Calu3 (cell line): ENCODE results near the gene CFAP69. TPM values are rescaled to one million over a fixed set of nuclear protein-coding genes. Genes with fewer than 3 reads are reported as not detected.

Experiments
- BruUV-seq: library from RNA; stranded (reverse); fragments of 400-500 nt; replicated peaks from 2 replicates; lab custom pipeline; 2021; lab: Mats Ljungman, UMichigan
- CTCF ChIA-PET: fragments of 300-600 bp; sonication (Branson Sonifier 250); formaldehyde crosslinking; loops from one replicate; lab custom pipeline; 2022; ENCODE audit warnings: antibody characterized with exemption; lab: Charles Lee
- DNase-seq: peaks from one replicate; pipeline ENCODE4 v3.0.0; 2022
- H3K27ac Mint-ChIP-seq: one replicate; pipeline ENCODE4 v1.8.0; 2022; ENCODE audit warnings: mixed read lengths; ENCODE audit not compliant: unreplicated experiment
- H3K27me3 Mint-ChIP-seq: one replicate; pipeline ENCODE4 v1.8.0; 2022; ENCODE audit warnings: mixed read lengths; ENCODE audit not compliant: unreplicated experiment
- H3K36me3 Mint-ChIP-seq: one replicate; pipeline ENCODE4 v1.8.0; 2022; ENCODE audit warnings: mild to moderate bottlenecking, moderate library complexity, mixed read lengths; ENCODE audit not compliant: insufficient read depth, unreplicated experiment
- H3K4me1 Mint-ChIP-seq: one replicate; pipeline ENCODE4 v1.8.0; 2022; ENCODE audit warnings: mild to moderate bottlenecking, low read depth, mixed read lengths; ENCODE audit not compliant: unreplicated experiment
- H3K4me3 Mint-ChIP-seq: one replicate; pipeline ENCODE4 v1.8.0; 2022; ENCODE audit warnings: mild to moderate bottlenecking, low read depth, moderate library complexity, mixed read lengths; ENCODE audit not compliant: unreplicated experiment
- H3K9me3 Mint-ChIP-seq: one replicate; pipeline ENCODE4 v1.8.0; 2022; ENCODE audit warnings: low read depth, mixed read lengths; ENCODE audit not compliant: unreplicated experiment
- CTCF ChIP-seq: fragments of 200-600 bp; IDR thresholded peaks from one replicate; pipeline ENCODE4 v1.8.0; 2022; ENCODE audit warnings: antibody characterized with exemption; ENCODE audit not compliant: unreplicated experiment
- intact Hi-C: fragments of 100-400 bp; cut with micrococcal nuclease; formaldehyde crosslinking; loops from one replicate; pipeline ENCODE4 v1.10.0; 2022; ENCODE audit not compliant: unreplicated experiment
- total RNA-seq: library from RNA; stranded (reverse); gene quantifications from 2 replicates; pipeline ENCODE4 v1.2.3, GENCODE V29; 2022

Gene CFAP69
- total RNA-seq, 1 experiment from 2014 or later = 3.4 TPM

DNA sequence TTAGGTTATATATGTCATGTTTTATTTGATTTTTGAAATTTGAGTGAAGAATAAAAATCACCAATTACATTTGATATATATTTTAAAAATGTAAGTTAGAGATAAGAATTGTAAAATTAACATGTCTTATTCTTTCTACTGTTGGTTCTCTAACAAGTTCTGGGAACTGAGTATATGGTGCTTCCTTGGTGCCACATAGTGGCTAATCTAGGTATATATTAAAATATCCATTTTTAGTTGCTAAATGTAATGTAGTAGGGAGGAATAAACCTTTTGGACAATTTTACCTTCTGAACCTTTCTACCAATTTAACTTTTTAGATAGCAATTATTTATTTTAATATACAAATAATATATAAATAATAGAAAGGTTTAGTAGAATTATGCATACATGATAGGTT, 17.5 kb downstream of the CFAP69 start:
- BruUV-seq = no TSS peak
- CTCF ChIA-PET = no interaction called here
- no peak for DNase-seq
- no peaks in the 10 kb centered on the region for H3K27me3 Mint-ChIP-seq
- H3K36me3 Mint-ChIP-seq = no peaks in the 10 kb centered on the region
- no peaks in the 10 kb centered on the region for H3K9me3 Mint-ChIP-seq
- intact Hi-C loops = loop anchor here (1.0 kb wide), 1 partner anchor 110 kb away; no protein-coding TSS in a partner anchor
- no peak overlapping the region for H3K4me3 Mint-ChIP-seq
- H3K4me1 Mint-ChIP-seq = no peaks in the 10 kb centered on the region
- no peak overlapping the region for H3K27ac Mint-ChIP-seq
- no peak for TF ChIP-seq CTCF

- H3K4me3 Mint-ChIP-seq = no peak overlapping the region
- CTCF ChIA-PET = interaction anchor here (0.6 kb wide), 1 partner anchor 957 kb away, joined by 3 read pairs; no protein-coding TSS in a partner anchor
- no peak overlapping the region for H3K27ac Mint-ChIP-seq
Measured at GRCh38 chr7:90266808-90267207, 21.8 kb downstream of the CFAP69 start.

GRCh38 chr7:90267263-90267858, 22.4 kb downstream of the CFAP69 start:
- intact Hi-C loops = loop anchor here (5.0 kb wide), 1 partner anchor 160 kb away; no protein-coding TSS in a partner anchor
- no peak for DNase-seq
- Mint-ChIP-seq H3K9me3 (no peaks in the 10 kb centered on the region), H3K4me3 (no peak overlapping the region), H3K27ac (no peak overlapping the region), H3K4me1 (peaks cover 13% of the 10 kb centered on the region), H3K36me3 (no peaks in the 10 kb centered on the region), H3K27me3 (no peaks in the 10 kb centered on the region)
- BruUV-seq = no TSS peak
- no peak for TF ChIP-seq CTCF
- CTCF ChIA-PET = no interaction called here

More at GRCh38 chr7:90266808-90267207, 21.8 kb downstream of the CFAP69 start:
- Mint-ChIP-seq H3K4me1 (peaks cover 13% of the 10 kb centered on the region), H3K36me3 (no peaks in the 10 kb centered on the region), H3K9me3 (no peaks in the 10 kb centered on the region), H3K27me3 (no peaks in the 10 kb centered on the region)
- no peak for DNase-seq
- intact Hi-C loops = loop anchor here (5.0 kb wide), 1 partner anchor 160 kb away; no protein-coding TSS in a partner anchor
- BruUV-seq = no TSS peak
- TF ChIP-seq CTCF = no peak

DNA sequence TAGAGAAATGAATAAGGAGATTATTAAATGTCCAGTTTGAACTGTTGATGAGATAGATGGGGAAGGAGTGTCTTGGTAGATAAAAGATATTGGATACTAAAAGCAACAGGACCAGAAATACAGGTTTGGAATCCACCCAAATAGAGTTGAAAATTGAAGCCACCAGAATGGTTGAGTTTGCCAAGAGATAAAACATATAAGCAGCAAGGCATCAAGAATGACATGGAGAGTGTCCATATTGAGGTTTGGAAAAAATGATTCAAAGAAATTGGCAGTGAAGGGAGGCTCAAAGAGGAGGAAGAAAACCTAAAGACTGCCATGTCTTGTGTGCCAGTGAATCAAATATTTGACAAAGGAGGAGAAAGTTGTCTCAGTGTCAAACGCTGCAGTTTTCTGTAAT, 24.2 kb downstream of the CFAP69 start:
- no peak overlapping the region for H3K27ac Mint-ChIP-seq
- CTCF ChIA-PET = no interaction called here
- no peaks in the 10 kb centered on the region for H3K27me3 Mint-ChIP-seq
- H3K4me1 Mint-ChIP-seq = peaks cover 13% of the 10 kb centered on the region
- BruUV-seq = no TSS peak
- H3K4me3 Mint-ChIP-seq = no peak overlapping the region
- H3K36me3 Mint-ChIP-seq = no peaks in the 10 kb centered on the region
- no peak for DNase-seq
- no peak for TF ChIP-seq CTCF
- H3K9me3 Mint-ChIP-seq = no peaks in the 10 kb centered on the region
- intact Hi-C loops = loop anchor here (5.0 kb wide), 1 partner anchor 158 kb away; no protein-coding TSS in a partner anchor
